Natural killer cell (primary cell): ENCODE data around the gene BAIAP2. TPM values are rescaled to one million over a fixed set of nuclear protein-coding genes. Genes with fewer than 3 reads are reported as not detected.

Source experiments
- ATAC-seq, 3 donors: fragments of 150-1000 bp in 2 of 3; fragments of 200-7000 bp in 1 of 3; cut with Tn5 transposase; 1 replicate in 1 of 3; 2 replicates in 2 of 3; pipeline ENCODE4 v1.10.0; 2021; ENCODE audit warnings: mild to moderate bottlenecking in 2 of 3, moderate library complexity in 2 of 3
- DNase-seq, 2 donors: peaks; one replicate each; pipeline versions ENCODE4 v3.0.0 to v3.0.0-alpha.2; 2013 to 2021; ENCODE audit warnings: mixed read lengths in 1 of 2
- H3K27ac ChIP-seq: one replicate; pipeline ENCODE4 v1.5.1; 2013; ENCODE audit warnings: mild to moderate bottlenecking, low read length
- H3K27me3 ChIP-seq: one replicate; pipeline ENCODE4 v1.6.1; 2013; ENCODE audit warnings: low read length; ENCODE audit not compliant: control insufficient read depth, insufficient read depth
- H3K36me3 ChIP-seq: one replicate; pipeline ENCODE4 v1.6.1; 2013; ENCODE audit warnings: low read length; ENCODE audit not compliant: control insufficient read depth, insufficient read depth
- H3K4me1 ChIP-seq: one replicate; pipeline ENCODE4 v1.6.1; 2013; ENCODE audit warnings: low read length; ENCODE audit not compliant: control insufficient read depth, insufficient read depth
- H3K4me3 ChIP-seq: one replicate; pipeline ENCODE4 v1.5.1; 2013; ENCODE audit warnings: low read length
- H3K9me3 ChIP-seq: one replicate; pipeline ENCODE4 v1.6.1; 2013; ENCODE audit warnings: low read length; ENCODE audit not compliant: control insufficient read depth, insufficient read depth
- H3K27ac Mint-ChIP-seq, 2 donors: one replicate each; pipeline ENCODE4 v1.8.0; 2022; ENCODE audit warnings: mild to moderate bottlenecking in 2 of 2, mixed read lengths in 2 of 2, moderate library complexity in 1 of 2
- H3K27me3 Mint-ChIP-seq, 2 donors: one replicate each; pipeline ENCODE4 v1.8.0; 2022; ENCODE audit warnings: low read depth in 2 of 2, mixed read lengths in 2 of 2
- H3K36me3 Mint-ChIP-seq: one replicate; pipeline ENCODE4 v1.8.0; 2022; ENCODE audit warnings: mixed read lengths
- H3K4me1 Mint-ChIP-seq, 2 donors: one replicate each; pipeline ENCODE4 v1.8.0; 2022; ENCODE audit warnings: mixed read lengths in 2 of 2
- H3K4me3 Mint-ChIP-seq: one replicate; pipeline ENCODE4 v1.8.0; 2022; ENCODE audit warnings: mild to moderate bottlenecking, moderate library complexity, mixed read lengths
- H3K9me3 Mint-ChIP-seq, 2 donors: one replicate each; pipeline ENCODE4 v1.8.0; 2022; ENCODE audit warnings: mixed read lengths in 2 of 2
- CTCF ChIP-seq: fragments of 200-600 bp; IDR thresholded peaks from one replicate; pipeline ENCODE4 v1.8.0; 2022; ENCODE audit warnings: antibody characterized with exemption
- WGBS: methylation state at CpG from one replicate; pipeline ENCODE4 v1.1.7; 2013; ENCODE audit warnings: missing lambda C conversion rate; ENCODE audit not compliant: insufficient coverage; 5-methylcytosine and 5-hydroxymethylcytosine counted together
- intact Hi-C: fragments of 100-400 bp; cut with micrococcal nuclease; formaldehyde crosslinking; loops from one replicate; pipeline ENCODE4 v1.14.2; 2022
- total RNA-seq, 4 donors: library from RNA; stranded (reverse); fragments of 120-200 nt in 1 of 4; gene quantifications; one replicate each; pipeline versions ENCODE4 v1.2.3 to v1.2.4, GENCODE V29; 2013 to 2022

The BAIAP2 gene
- total RNA-seq, 3 donors from 2014 or later (not counting 1 experiment from before 2014, with no cell fraction given): 6.7 to 12.3 (median 10.4) TPM

- Histone ChIP-seq H3K27ac (no peak overlapping the region), H3K4me1 (no peaks in the 10 kb centered on the region), H3K36me3 (no peaks in the 10 kb centered on the region), H3K9me3 (no peaks in the 10 kb centered on the region), H3K4me3 (no peak overlapping the region), H3K27me3 (no peaks in the 10 kb centered on the region)
- Mint-ChIP-seq H3K27me3 (no peaks in the 10 kb centered on the region), H3K4me3 (no peak overlapping the region), H3K36me3 (no peaks in the 10 kb centered on the region), H3K9me3 (no peaks in the 10 kb centered on the region), H3K27ac (no peak overlapping the region), H3K4me1 (no peaks in the 10 kb centered on the region)
- ATAC-seq (no peak), DNase-seq (no peak)
- 92% methylated on average over 23 of the region's 23 CpGs for WGBS
- intact Hi-C loops: no loop called here
- TF ChIP-seq CTCF: no peak
Observed at GRCh38 chr17:81069135-81069645, 34.2 kb downstream of the BAIAP2 start.

- Histone ChIP-seq H3K27ac (no peak overlapping the region), H3K9me3 (no peaks in the 10 kb centered on the region), H3K27me3 (no peaks in the 10 kb centered on the region), H3K4me3 (no peak overlapping the region), H3K4me1 (no peaks in the 10 kb centered on the region), H3K36me3 (no peaks in the 10 kb centered on the region)
- ATAC-seq: no peak
- Mint-ChIP-seq H3K9me3 (no peaks in the 10 kb centered on the region), H3K4me1 (no peaks in the 10 kb centered on the region), H3K27me3 (no peaks in the 10 kb centered on the region), H3K36me3 (no peaks in the 10 kb centered on the region), H3K4me3 (no peak overlapping the region), H3K27ac (no peak overlapping the region)
- 89% methylated on average over 21 of the region's 25 CpGs for WGBS
- no peak for TF ChIP-seq CTCF
- intact Hi-C loops: no loop called here
- DNase-seq: no peak
Observed at GRCh38 chr17:81070541-81071246, 35.7 kb downstream of the BAIAP2 start.

DNA sequence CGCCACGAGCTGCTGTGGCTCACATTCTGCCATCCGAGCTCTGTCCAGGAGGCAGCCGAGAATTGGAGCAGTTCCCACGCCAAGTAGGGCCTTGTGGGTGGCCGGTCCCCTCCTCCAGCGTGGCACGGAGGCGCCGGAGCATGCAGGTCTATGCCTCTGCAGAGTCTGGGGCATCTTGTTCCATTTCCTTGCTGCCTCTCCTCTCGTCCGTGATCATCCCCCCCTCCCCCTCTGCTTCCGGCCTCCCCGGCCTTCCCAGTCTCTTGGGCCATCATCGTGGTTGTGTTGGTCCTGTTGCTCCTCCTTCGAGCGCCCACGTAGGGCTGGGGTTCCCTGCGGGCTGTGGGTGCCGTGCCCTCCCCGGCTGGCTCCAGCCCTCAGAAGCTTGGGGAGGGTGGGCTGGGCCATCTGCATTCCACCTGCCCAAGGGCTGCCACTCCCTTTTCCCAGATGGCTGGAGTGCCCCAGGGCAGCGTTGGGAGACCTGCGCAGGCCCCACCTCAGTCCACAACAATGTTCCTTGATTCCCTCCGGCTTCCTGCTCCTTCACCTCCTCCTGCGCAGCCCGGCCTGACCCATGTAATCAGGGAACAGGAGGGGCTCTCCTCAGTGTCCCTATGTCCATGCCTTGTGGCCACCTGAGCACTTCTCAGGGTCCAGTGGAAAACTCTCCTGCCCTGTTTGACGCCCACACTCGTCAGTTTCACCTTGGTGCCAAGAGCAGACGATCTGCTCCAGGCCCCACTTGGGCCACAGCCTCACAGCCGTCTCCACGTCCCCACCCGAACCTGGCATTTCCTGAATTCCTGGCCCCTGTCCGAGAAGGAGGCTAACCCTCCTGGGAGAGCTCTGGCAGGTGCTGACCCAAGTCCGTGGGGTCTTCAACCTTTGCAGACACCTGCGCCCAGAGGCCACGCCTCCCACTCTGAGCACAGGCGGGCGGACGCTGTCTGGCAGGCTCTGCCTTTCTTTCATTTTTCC lies 37.1 kb downstream of the BAIAP2 start:
- Histone ChIP-seq H3K4me3 (no peak overlapping the region), H3K9me3 (no peaks in the 10 kb centered on the region), H3K27me3 (no peaks in the 10 kb centered on the region), H3K4me1 (no peaks in the 10 kb centered on the region), H3K27ac (no peak overlapping the region), H3K36me3 (no peaks in the 10 kb centered on the region)
- Mint-ChIP-seq H3K4me3 (no peak overlapping the region), H3K27me3 (no peaks in the 10 kb centered on the region), H3K27ac (no peak overlapping the region), H3K36me3 (no peaks in the 10 kb centered on the region), H3K9me3 (no peaks in the 10 kb centered on the region), H3K4me1 (no peaks in the 10 kb centered on the region)
- 90% methylated on average over 36 of the region's 39 CpGs for WGBS
- TF ChIP-seq CTCF: no peak
- DNase-seq (no peak), ATAC-seq (no peak)
- intact Hi-C loops: no loop called here
